GM12878 (cell line): ENCODE measurements around the gene SLC20A1. TPM values are rescaled to one million over a fixed set of nuclear protein-coding genes. Genes with fewer than 3 reads are reported as not detected.

Source experiments
- ATAC-seq: fragments of 200-7000 bp; cut with Tn5 transposase; 3 replicates; pipeline ENCODE4 v1.9.1; 2020; ENCODE audit warnings: mild to moderate bottlenecking, moderate library complexity
- BruUV-seq: library from RNA; stranded (reverse); fragments of 400-500 nt; replicated peaks from 2 replicates; lab custom pipeline; 2021; lab: Mats Ljungman, UMichigan
- CTCF ChIA-PET: fragments of 300-600 bp; sonication (Branson Sonifier 250); formaldehyde crosslinking; extraction: SDS; loops from one replicate; lab custom pipeline; 2021; ENCODE audit warnings: inconsistent platforms; lab: Yijun Ruan, JAX
- POLR2A ChIA-PET: fragments of 350-600 bp; formaldehyde crosslinking; extraction: SDS; loops from one replicate; lab custom pipeline; 2021; ENCODE audit warnings: inconsistent platforms; lab: Charles Lee
- RAD21 ChIA-PET: fragments of 300-600 bp; sonication (Branson Sonifier 250); formaldehyde crosslinking; loops from one replicate; lab custom pipeline; 2023; ENCODE audit warnings: antibody characterized with exemption; ENCODE audit not compliant: unreplicated experiment; lab: Charles Lee
- SMC1A ChIA-PET: fragments of 300-600 bp; sonication (Branson Sonifier 250); formaldehyde crosslinking; loops from one replicate; lab custom pipeline; 2023; ENCODE audit not compliant: unreplicated experiment, uncharacterized antibody; lab: Charles Lee
- DNase-seq: peaks from one replicate; pipeline ENCODE4 v3.0.0-alpha.2; 2011; ENCODE audit warnings: low read depth, low spot score
- FAIRE-seq: peaks from 3 replicates; lab custom pipeline; 2011; peaks lifted over from hg19 to GRCh38; lab: Jason Lieb, UNC
- H2AFZ ChIP-seq: 2 replicates; pipeline ENCODE4 v1.6.0; 2011; ENCODE audit warnings: low read depth, low read length, control low read depth; ENCODE audit not compliant: control insufficient read depth
- H3K27ac ChIP-seq: 2 replicates; pipeline ENCODE4 v1.5.1; 2011; ENCODE audit warnings: control low read depth; ENCODE audit not compliant: control insufficient read depth, insufficient read depth
- H3K27me3 ChIP-seq, 2 experiments: replicated peaks in 1 of 2; 2 replicates each; pipeline versions ENCODE4 v1.6.0 to v1.6.1; 2011; ENCODE audit warnings: low read length in 1 of 2; ENCODE audit not compliant: control insufficient read depth in 2 of 2, insufficient read depth in 2 of 2
- H3K36me3 ChIP-seq, 2 experiments: 2 replicates each; pipeline ENCODE4 v1.5.1; 2011; ENCODE audit warnings: low read length in 1 of 2; ENCODE audit not compliant: control insufficient read depth in 2 of 2, insufficient read depth in 2 of 2
- H3K4me1 ChIP-seq: 2 replicates; pipeline ENCODE4 v1.6.1; 2011; ENCODE audit warnings: mild to moderate bottlenecking, low read length, moderate library complexity, mixed read lengths; ENCODE audit not compliant: control insufficient read depth, insufficient read depth
- H3K4me2 ChIP-seq: 2 replicates; pipeline ENCODE4 v1.6.0; 2011; ENCODE audit warnings: control low read depth; ENCODE audit not compliant: control insufficient read depth, insufficient read depth
- H3K4me3 ChIP-seq: fragments of 200-600 bp; sonication (generic); 2 replicates; pipeline ENCODE4 v1.5.1; 2016
- H3K79me2 ChIP-seq: 2 replicates; pipeline ENCODE4 v1.6.0; 2011; ENCODE audit warnings: low read length; ENCODE audit not compliant: control insufficient read depth, insufficient read depth
- H3K9ac ChIP-seq: 2 replicates; pipeline ENCODE4 v1.8.0; 2011; ENCODE audit warnings: low read length, control low read depth, mixed read lengths; ENCODE audit not compliant: control insufficient read depth, insufficient read depth
- H3K9me3 ChIP-seq: replicated peaks from 3 replicates; pipeline ENCODE4 v1.5.1; 2011; ENCODE audit warnings: mild to moderate bottlenecking, low read length; ENCODE audit not compliant: control insufficient read depth, insufficient read depth
- H4K20me1 ChIP-seq: 2 replicates; pipeline ENCODE4 v1.6.0; 2011; ENCODE audit not compliant: control insufficient read depth, insufficient read depth
- ASH2L ChIP-seq: fragments of 300-600, 200-600 bp; sonication (generic); IDR thresholded peaks from 2 replicates; pipeline ENCODE4 v1.6.1; 2017; ENCODE audit warnings: low read depth, mild to moderate bottlenecking, borderline replicate concordance
- BCL11A ChIP-seq: IDR thresholded peaks from 2 replicates; pipeline ENCODE4 v1.6.1; 2011; ENCODE audit warnings: low read depth, low read length
- E4F1 ChIP-seq: fragments of 450-650 bp; IDR thresholded peaks from 2 replicates; pipeline ENCODE4 v1.6.1; 2018; ENCODE audit warnings: borderline replicate concordance, mild to moderate bottlenecking; ENCODE audit not compliant: partially characterized antibody
- MTA2 ChIP-seq: fragments of 450-650 bp; IDR thresholded peaks from 2 replicates; pipeline ENCODE4 v1.6.1; 2016; ENCODE audit warnings: low read depth, mild to moderate bottlenecking, moderate library complexity
- MYB ChIP-seq: fragments of 150-350 bp; IDR thresholded peaks from 2 replicates; pipeline ENCODE4 v1.6.1; 2014; ENCODE audit warnings: mild to moderate bottlenecking, low read depth, low read length, borderline replicate concordance
- PRDM15 ChIP-seq: fragments of 450-650 bp; formaldehyde crosslinking; IDR thresholded peaks from 2 replicates; pipeline ENCODE4 v1.4.0; 2020; ENCODE audit warnings: mild to moderate bottlenecking, moderate library complexity
- ZBTB40 ChIP-seq: fragments of 450-650 bp; IDR thresholded peaks from 2 replicates; pipeline ENCODE4 v1.6.1; 2016; ENCODE audit warnings: mild to moderate bottlenecking, moderate library complexity, borderline replicate concordance
- ZNF217 ChIP-seq: fragments of 450-650 bp; IDR thresholded peaks from 2 replicates; pipeline ENCODE4 v1.6.1; 2017; ENCODE audit warnings: antibody characterized with exemption, mild to moderate bottlenecking
- WGBS: methylation state at CpG from one replicate; pipeline ENCODE4 v1.1.6; 2016; ENCODE audit warnings: low lambda C conversion rate; ENCODE audit not compliant: insufficient replicate concordance, insufficient coverage; ENCODE audit errors: missing lambda C conversion rate; 5-methylcytosine and 5-hydroxymethylcytosine counted together
- in situ Hi-C: fragments of 300-500 bp; cut with MboI; formaldehyde crosslinking; loops from 9 replicates; pipeline ENCODE4 v1.14.3; 2018; ENCODE audit warnings: mixed read lengths
- intact Hi-C: fragments of 100-400 bp; cut with micrococcal nuclease; formaldehyde crosslinking; loops from one replicate; pipeline ENCODE4 v1.14.2; 2022; ENCODE audit not compliant: unreplicated experiment
- polyA plus RNA-seq, 11 experiments: library from polyadenylated mRNA; depleted of rRNA in 4 of 11; unstranded in 6 of 11; stranded (reverse) in 5 of 11; fragments of >200 nt; fragmentation: Nextera tagmentation in 4 of 11; fragmentation: Illumina TruSeq in 1 of 11; extraction: Ambion mirVana in 4 of 11; extraction: Trizol in 1 of 11; gene quantifications; 1 replicate in 1 of 11; 2 replicates in 10 of 11; pipeline versions ENCODE4 v1.2.1 to v1.2.3, GENCODE V29; 2011 to 2016; ENCODE audit warnings: inconsistent platforms in 2 of 11, missing spikeins in 2 of 11, low read depth in 1 of 11
- total RNA-seq, 4 experiments: library from RNA; depleted of rRNA in 3 of 4; stranded (reverse); fragments of >200 nt in 3 of 4; fragmentation: Illumina TruSeq in 1 of 4; extraction: Trizol in 1 of 4; gene quantifications; 2 replicates each; pipeline versions ENCODE4 v1.2.1 to v1.2.3, GENCODE V29; 2013 to 2021

SLC20A1 gene
- total and polyA plus RNA-seq, 10 of the 15 experiments (the other 5 are each of a cell fraction or from before 2014, with no cell fraction given) = 21.2 to 59.1 (median 43.2) TPM

GRCh38 chr2:112645310-112646101 lies at the start of gene SLC20A1 (continued):
- TF ChIP-seq PRDM15 (CRISPR knock-in tag) = no peak
- no peak for TF ChIP-seq BCL11A

- Histone ChIP-seq H2AFZ (no peak overlapping the region), H3K4me3 (no peak overlapping the region), H4K20me1 (no peaks in the 10 kb centered on the region), H3K27me3 (no peaks in the 10 kb centered on the region), H3K27ac (no peak overlapping the region), H3K9ac (no peak overlapping the region), H3K79me2 (no peaks in the 10 kb centered on the region), H3K4me1 (no peaks in the 10 kb centered on the region; the same call in 1 of the 2 replicates), H3K36me3 (no peaks in the 10 kb centered on the region), H3K9me3 (no peaks in the 10 kb centered on the region), H3K4me2 (no peak overlapping the region)
- FAIRE-seq = no peak
- CTCF ChIA-PET = interaction anchor here (0.8 to 15.3 kb wide), 9 partner anchors 9 to 363 kb away, joined by 3 to 286 read pairs (median 6); partner anchors contain the start of gene CHCHD5
- SMC1A ChIA-PET = interaction anchor here (0.6 to 7.9 kb wide), 5 partner anchors 10 to 141 kb away, joined by 3 to 85 read pairs (median 4); no protein-coding TSS in a partner anchor
- RAD21 ChIA-PET = interaction anchor here (2.0 to 8.3 kb wide), 2 partner anchors 130 to 344 kb away, joined by 9 to 132 read pairs; no protein-coding TSS in a partner anchor
- in situ Hi-C loops (no loop called here), intact Hi-C loops (no loop called here)
- BruUV-seq = no TSS peak
- DNase-seq = no peak
- ATAC-seq = no peak
- POLR2A ChIA-PET = interaction anchor here (0.6 kb wide), 3 partner anchors 46 to 81 kb away, joined by 3 to 5 read pairs (median 3); no protein-coding TSS in a partner anchor
- 85% methylated on average over 10 of the region's 10 CpGs for WGBS
- TF ChIP-seq MYB = no peak
- TF ChIP-seq ZNF217 = no peak
- TF ChIP-seq ZBTB40 = no peak
- no peak for TF ChIP-seq MTA2
- no peak for TF ChIP-seq E4F1
- TF ChIP-seq ASH2L = no peak
Observed at GRCh38 chr2:112597537-112598322, 48.0 kb upstream of the SLC20A1 start.
